Caco-2 (cell line): ENCODE results near the gene SETD5. TPM values are rescaled to one million over a fixed set of nuclear protein-coding genes. Genes with fewer than 3 reads are reported as not detected.

Experiments used
- Bru-seq: library from RNA; stranded (reverse); fragments of 400-500 nt; gene quantifications from one replicate; lab custom pipeline; 2021; lab: Mats Ljungman, UMichigan
- BruChase-seq, 2 experiments: library from RNA; stranded (reverse); fragments of 400-500 nt; gene quantifications; one replicate each; lab custom pipeline; 2021; lab: Mats Ljungman, UMichigan
- BruUV-seq: library from RNA; stranded (reverse); fragments of 400-500 nt; replicated peaks from 2 replicates; lab custom pipeline; 2021; lab: Mats Ljungman, UMichigan
- CTCF ChIA-PET: fragments of 300-600 bp; sonication (Branson Sonifier 250); formaldehyde crosslinking; loops from one replicate; lab custom pipeline; 2022; ENCODE audit warnings: antibody characterized with exemption; lab: Charles Lee
- POLR2A ChIA-PET: fragments of 300-600 bp; sonication (Branson Sonifier 250); formaldehyde crosslinking; loops from one replicate; lab custom pipeline; 2022; ENCODE audit warnings: antibody characterized with exemption; lab: Charles Lee
- DNase-seq, 2 experiments: peaks; one replicate each; pipeline versions ENCODE4 v3.0.0 to v3.0.0-alpha.2; 2020 to 2022
- H3K27me3 ChIP-seq: replicated peaks from 2 replicates; pipeline ENCODE4 v1.6.0; 2011; ENCODE audit warnings: low read length; ENCODE audit not compliant: control insufficient read depth, insufficient read depth
- H3K36me3 ChIP-seq: 2 replicates; pipeline ENCODE4 v1.5.1; 2011; ENCODE audit warnings: low read length; ENCODE audit not compliant: control insufficient read depth, insufficient read depth
- H3K4me1 ChIP-seq: fragments of 250-450 bp; sonication (Bioruptor Pico); 2 replicates; pipeline ENCODE4 v1.5.1; 2020; ENCODE audit warnings: mild to moderate bottlenecking
- H3K4me3 ChIP-seq: 2 replicates; pipeline ENCODE4 v1.5.1; 2011; ENCODE audit warnings: low read depth, mild to moderate bottlenecking, control low read depth, low read length
- H3K9me3 ChIP-seq: fragments of 250-450 bp; sonication (Bioruptor Pico); 2 replicates; pipeline ENCODE4 v1.5.1; 2020; ENCODE audit warnings: mild to moderate bottlenecking, moderate library complexity
- H3K27ac Mint-ChIP-seq: one replicate; pipeline ENCODE4 v1.8.0; 2022; ENCODE audit warnings: mixed read lengths; ENCODE audit not compliant: unreplicated experiment
- H3K27me3 Mint-ChIP-seq: one replicate; pipeline ENCODE4 v1.8.0; 2022; ENCODE audit warnings: mixed read lengths; ENCODE audit not compliant: insufficient read depth, unreplicated experiment
- H3K36me3 Mint-ChIP-seq: one replicate; pipeline ENCODE4 v1.8.0; 2022; ENCODE audit warnings: mild to moderate bottlenecking, mixed read lengths; ENCODE audit not compliant: insufficient read depth, unreplicated experiment
- H3K4me1 Mint-ChIP-seq: one replicate; pipeline ENCODE4 v1.8.0; 2022; ENCODE audit warnings: low read depth, mixed read lengths; ENCODE audit not compliant: unreplicated experiment
- H3K4me3 Mint-ChIP-seq: one replicate; pipeline ENCODE4 v1.8.0; 2022; ENCODE audit warnings: mild to moderate bottlenecking, moderate library complexity, mixed read lengths; ENCODE audit not compliant: unreplicated experiment
- H3K9me3 Mint-ChIP-seq: one replicate; pipeline ENCODE4 v1.8.0; 2022; ENCODE audit warnings: mixed read lengths; ENCODE audit not compliant: unreplicated experiment
- intact Hi-C: fragments of 100-400 bp; cut with micrococcal nuclease; formaldehyde crosslinking; loops from one replicate; pipeline ENCODE4 v1.10.0; 2022; ENCODE audit not compliant: unreplicated experiment
- long read RNA-seq: library from polyadenylated mRNA; stranded (forward); transcript quantifications from one replicate; pipeline ENCODE4 v2.0.0, GENCODE V29; 2022
- total RNA-seq: library from RNA; stranded (reverse); gene quantifications from 2 replicates; pipeline ENCODE4 v1.2.3, GENCODE V29; 2022
- TF ChIP-seq, protein P1 (sequence below), 2 experiments: fragments of 200-600 bp in 1 of 2; IDR thresholded peaks; 1 replicate in 1 of 2; 2 replicates in 1 of 2; pipeline versions ENCODE4 v1.5.1 to v1.8.0; 2011 to 2022; ENCODE audit warnings: antibody characterized with exemption in 1 of 2, control low read depth in 1 of 2, inconsistent platforms in 1 of 2, low read depth in 1 of 2, low read length in 1 of 2, mild to moderate bottlenecking in 1 of 2, moderate library complexity in 1 of 2; ENCODE audit not compliant: insufficient read depth in 1 of 2, severe bottlenecking in 1 of 2, unreplicated experiment in 1 of 2

The SETD5 gene
- 140 and 155 TPM in 2 replicates for total RNA-seq
- percentile 96 among the genes with signal in this experiment for Bru-seq, nascent RNA
- percentile 94 among the genes with signal in this experiment for BruChase-seq, experiment 1, labeled RNA remaining after a 2-hour chase
- BruChase-seq, experiment 2, labeled RNA remaining after a 6-hour chase, result percentile 92 among the genes with signal in this experiment
- long read RNA-seq, partial matches to known transcripts, result 10 of 30 reads
- long read RNA-seq, other reads (novel, unspliced or antisense), result 20 of 30 reads

DNA sequence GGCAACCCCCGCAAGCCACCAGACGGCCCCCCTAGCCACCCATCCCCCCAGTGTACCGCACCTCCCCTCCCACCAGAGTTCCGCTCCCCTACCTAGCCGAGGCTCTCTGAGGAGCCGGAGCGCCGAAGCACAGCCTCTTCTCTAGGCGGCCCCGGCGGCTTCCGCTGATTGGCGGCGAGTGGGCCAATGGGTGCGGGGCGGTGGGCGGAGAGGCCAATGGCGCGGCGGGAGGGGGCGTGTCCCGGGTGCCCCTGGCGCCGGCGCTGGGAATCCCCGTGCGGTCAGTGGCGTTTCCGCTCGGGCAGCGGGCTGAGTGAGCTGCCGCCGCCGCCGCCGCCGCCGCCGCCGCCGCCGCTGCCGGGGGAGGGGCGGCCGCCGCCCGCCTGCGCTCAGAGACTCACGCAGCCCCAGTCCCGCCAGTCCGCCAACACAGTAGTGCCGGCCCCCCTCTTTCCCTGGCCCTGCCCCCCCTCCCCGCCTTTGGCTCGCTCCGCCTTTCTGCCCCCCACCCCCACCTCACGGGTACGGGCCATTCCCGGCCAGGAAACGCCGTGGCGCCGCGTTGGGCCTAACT is at the start of gene SETD5:
Gene SETD5 (plus strand): TSS at position 284 of the 574 bp plus-strand sequence. CDS start 31,324 bp downstream, outside the sequence.
- H3K27me3 ChIP-seq, result no peaks in the 10 kb centered on the region
- DNase-seq, result peak; percentile 97 to 99
- peak within 1 kb of the TSS; percentile 93 for H3K4me3 ChIP-seq
- no peaks in the 10 kb centered on the region for H3K9me3 ChIP-seq
- Mint-ChIP-seq H3K4me1 (peaks cover 24% of the 10 kb centered on the region), H3K4me3 (peak within 1 kb of the TSS; percentile 94), H3K9me3 (no peaks in the 10 kb centered on the region), H3K27me3 (no peaks in the 10 kb centered on the region), H3K27ac (peak within 1 kb of the TSS; percentile 95), H3K36me3 (peaks cover 57% of the 10 kb centered on the region)
- ChIA-PET CTCF (interaction anchor here (1.5 to 2.3 kb wide), 2 partner anchors 34 to 44 kb away, joined by 6 to 9 read pairs; partner anchors contain the start of gene THUMPD3), POLR2A (interaction anchor here (0.5 to 3.2 kb wide), 9 partner anchors 11 to 911 kb away, joined by 3 to 49 read pairs (median 3); partner anchors contain the start of genes RPUSD3 and THUMPD3)
- BruUV-seq, result no TSS peak
- no peaks in the 10 kb centered on the region for H3K36me3 ChIP-seq
- TF ChIP-seq, protein P1, sequence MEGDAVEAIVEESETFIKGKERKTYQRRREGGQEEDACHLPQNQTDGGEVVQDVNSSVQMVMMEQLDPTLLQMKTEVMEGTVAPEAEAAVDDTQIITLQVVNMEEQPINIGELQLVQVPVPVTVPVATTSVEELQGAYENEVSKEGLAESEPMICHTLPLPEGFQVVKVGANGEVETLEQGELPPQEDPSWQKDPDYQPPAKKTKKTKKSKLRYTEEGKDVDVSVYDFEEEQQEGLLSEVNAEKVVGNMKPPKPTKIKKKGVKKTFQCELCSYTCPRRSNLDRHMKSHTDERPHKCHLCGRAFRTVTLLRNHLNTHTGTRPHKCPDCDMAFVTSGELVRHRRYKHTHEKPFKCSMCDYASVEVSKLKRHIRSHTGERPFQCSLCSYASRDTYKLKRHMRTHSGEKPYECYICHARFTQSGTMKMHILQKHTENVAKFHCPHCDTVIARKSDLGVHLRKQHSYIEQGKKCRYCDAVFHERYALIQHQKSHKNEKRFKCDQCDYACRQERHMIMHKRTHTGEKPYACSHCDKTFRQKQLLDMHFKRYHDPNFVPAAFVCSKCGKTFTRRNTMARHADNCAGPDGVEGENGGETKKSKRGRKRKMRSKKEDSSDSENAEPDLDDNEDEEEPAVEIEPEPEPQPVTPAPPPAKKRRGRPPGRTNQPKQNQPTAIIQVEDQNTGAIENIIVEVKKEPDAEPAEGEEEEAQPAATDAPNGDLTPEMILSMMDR (IDR thresholded peaks at IDR 0.05; ENCODE audit: insufficient read depth in 1 of 2, low read depth in 1 of 2, low read length in 1 of 2, severe bottlenecking in 1 of 2, unreplicated experiment in 1 of 2), result no peak
- H3K4me1 ChIP-seq, result peaks cover 37% of the 10 kb centered on the region
- intact Hi-C loops, result no loop called here

GRCh38 chr3:9347887-9348286 is 49.5 kb upstream of the SETD5 start:
- CTCF ChIA-PET, result no interaction called here
- no peaks in the 10 kb centered on the region for H3K27me3 ChIP-seq
- no peak overlapping the region for H3K4me3 ChIP-seq
- TF ChIP-seq, protein P1 (IDR thresholded peaks at IDR 0.05; ENCODE audit: insufficient read depth in 1 of 2, low read depth in 1 of 2, low read length in 1 of 2, severe bottlenecking in 1 of 2, unreplicated experiment in 1 of 2), result no peak
- POLR2A ChIA-PET, result interaction anchor here (0.9 kb wide), 1 partner anchor 15 kb away, joined by 3 read pairs; the partner anchor contains the start of gene THUMPD3
- Mint-ChIP-seq H3K27ac (no peak overlapping the region), H3K9me3 (no peaks in the 10 kb centered on the region), H3K4me3 (no peak overlapping the region), H3K27me3 (no peaks in the 10 kb centered on the region), H3K36me3 (no peaks in the 10 kb centered on the region), H3K4me1 (peaks cover 26% of the 10 kb centered on the region)
- intact Hi-C loops, result no loop called here
- DNase-seq, result no peak
- BruUV-seq, result no TSS peak
- peaks cover 32% of the 10 kb centered on the region for H3K4me1 ChIP-seq
- no peaks in the 10 kb centered on the region for H3K36me3 ChIP-seq
- H3K9me3 ChIP-seq, result no peaks in the 10 kb centered on the region

DNA sequence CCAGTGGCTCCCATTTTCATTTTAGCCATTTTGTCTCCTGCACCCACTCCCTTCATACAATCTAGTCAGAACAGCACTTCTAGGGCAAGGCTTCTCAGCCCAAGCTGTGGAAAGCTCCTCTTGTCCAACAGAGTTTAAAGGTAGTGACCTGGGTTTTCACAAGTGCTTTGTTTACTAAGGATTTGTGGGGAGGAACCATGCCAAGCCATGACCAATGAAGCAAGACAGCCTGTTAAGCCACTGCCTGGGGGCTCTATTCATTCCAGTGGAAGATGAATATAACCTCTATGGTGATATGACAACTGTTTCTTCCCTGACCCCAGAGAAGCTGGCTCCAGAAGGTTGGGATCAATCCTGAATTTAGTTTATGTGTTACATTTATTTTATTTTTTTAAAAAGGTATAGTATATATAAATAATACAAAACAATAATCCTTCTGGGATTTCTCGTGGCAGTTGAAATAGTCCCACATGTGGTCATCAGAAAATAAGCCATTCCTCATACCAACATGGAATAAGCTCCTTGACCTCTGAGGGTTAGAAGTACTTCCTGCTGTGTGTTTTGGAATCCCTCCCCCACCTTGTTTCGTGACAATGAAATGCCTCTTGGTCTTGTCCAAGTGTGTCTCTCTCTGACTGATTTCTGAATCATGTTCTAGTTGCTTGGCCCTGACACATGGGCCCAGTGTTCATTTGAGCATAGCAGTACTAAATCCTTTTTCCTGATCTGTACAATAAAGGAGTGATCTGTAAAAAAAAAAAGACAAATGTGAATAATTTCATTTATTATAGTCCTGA is 47.9 kb upstream of the SETD5 start:
- Histone ChIP-seq H3K36me3 (no peaks in the 10 kb centered on the region), H3K4me1 (peaks cover 48% of the 10 kb centered on the region), H3K9me3 (no peaks in the 10 kb centered on the region), H3K4me3 (no peak overlapping the region), H3K27me3 (no peaks in the 10 kb centered on the region)
- no peaks in the 10 kb centered on the region for H3K9me3 Mint-ChIP-seq
- no peak overlapping the region for H3K4me3 Mint-ChIP-seq
- H3K27me3 Mint-ChIP-seq, result no peaks in the 10 kb centered on the region
- DNase-seq, result peak in 1 of 2 experiments; percentile 18
- intact Hi-C loops, result loop anchor here (5.0 to 10.0 kb wide), 2 partner anchors 88 to 385 kb away; partner anchors contain the start of gene BRPF1
- H3K27ac Mint-ChIP-seq, result no peak overlapping the region
- no TSS peak for BruUV-seq
- POLR2A ChIA-PET, result interaction anchor here (1.0 kb wide), 1 partner anchor 14 kb away, joined by 4 read pairs; no protein-coding TSS in a partner anchor
- H3K4me1 Mint-ChIP-seq, result peaks cover 35% of the 10 kb centered on the region
- TF ChIP-seq, protein P1 (IDR thresholded peaks at IDR 0.05; ENCODE audit: insufficient read depth in 1 of 2, low read depth in 1 of 2, low read length in 1 of 2, severe bottlenecking in 1 of 2, unreplicated experiment in 1 of 2), result no peak
- H3K36me3 Mint-ChIP-seq, result no peaks in the 10 kb centered on the region
- CTCF ChIA-PET, result no interaction called here
